SU-DHL-6 (cell line): ENCODE data around the gene POLK.

Experiments
- EZH2phosphoT487 ChIP-seq: fragments of 200-600 bp; sonication (generic), shearing (Covaris generic); conservative IDR thresholded peaks from 2 replicates; pipeline ENCODE4 v1.6.1; 2018; ENCODE audit warnings: mild to moderate bottlenecking, antibody characterized with exemption, low read length, moderate library complexity, mixed read lengths
- TF ChIP-seq, protein P1 (sequence below): fragments of 200-600 bp; sonication (generic); IDR thresholded peaks from one replicate; pipeline ENCODE4 v1.5.1; 2017; ENCODE audit warnings: antibody characterized with exemption, mild to moderate bottlenecking, low read length, moderate library complexity; ENCODE audit not compliant: insufficient read depth, poor library complexity, severe bottlenecking

DNA sequence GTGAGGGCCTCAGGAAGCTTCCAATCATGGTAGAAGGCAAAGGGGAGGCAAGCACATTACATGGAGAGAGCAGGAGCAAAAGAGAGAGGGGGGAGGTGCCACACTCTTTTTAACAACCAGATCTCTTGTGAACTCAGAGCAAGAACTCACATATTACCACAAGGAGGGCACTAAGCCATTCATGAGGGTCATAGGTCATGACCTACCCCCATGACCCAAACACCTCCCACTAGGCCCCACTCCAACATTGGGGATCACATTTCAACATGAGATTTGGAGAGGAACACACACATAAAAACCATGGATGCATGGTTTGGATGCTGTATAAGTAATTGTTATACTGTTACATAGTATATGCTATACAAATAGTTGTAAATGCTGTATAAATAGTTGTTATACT lies 17.5 kb downstream of the POLK start:
- TF ChIP-seq, protein P1, sequence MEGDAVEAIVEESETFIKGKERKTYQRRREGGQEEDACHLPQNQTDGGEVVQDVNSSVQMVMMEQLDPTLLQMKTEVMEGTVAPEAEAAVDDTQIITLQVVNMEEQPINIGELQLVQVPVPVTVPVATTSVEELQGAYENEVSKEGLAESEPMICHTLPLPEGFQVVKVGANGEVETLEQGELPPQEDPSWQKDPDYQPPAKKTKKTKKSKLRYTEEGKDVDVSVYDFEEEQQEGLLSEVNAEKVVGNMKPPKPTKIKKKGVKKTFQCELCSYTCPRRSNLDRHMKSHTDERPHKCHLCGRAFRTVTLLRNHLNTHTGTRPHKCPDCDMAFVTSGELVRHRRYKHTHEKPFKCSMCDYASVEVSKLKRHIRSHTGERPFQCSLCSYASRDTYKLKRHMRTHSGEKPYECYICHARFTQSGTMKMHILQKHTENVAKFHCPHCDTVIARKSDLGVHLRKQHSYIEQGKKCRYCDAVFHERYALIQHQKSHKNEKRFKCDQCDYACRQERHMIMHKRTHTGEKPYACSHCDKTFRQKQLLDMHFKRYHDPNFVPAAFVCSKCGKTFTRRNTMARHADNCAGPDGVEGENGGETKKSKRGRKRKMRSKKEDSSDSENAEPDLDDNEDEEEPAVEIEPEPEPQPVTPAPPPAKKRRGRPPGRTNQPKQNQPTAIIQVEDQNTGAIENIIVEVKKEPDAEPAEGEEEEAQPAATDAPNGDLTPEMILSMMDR: no peak
- TF ChIP-seq EZH2phosphoT487: no peak
